PFSK-1 (cell line): Measurements from ENCODE around the gene TASL.

Experiments
- POLR2AphosphoS5 ChIP-seq: IDR thresholded peaks from 2 replicates; pipeline ENCODE4 v1.6.1; 2012; ENCODE audit warnings: low read depth, mild to moderate bottlenecking, control low read depth, low read length, moderate library complexity
- SIN3A ChIP-seq: IDR thresholded peaks from 2 replicates; pipeline ENCODE4 v1.6.1; 2012; ENCODE audit warnings: mild to moderate bottlenecking, low read length, moderate library complexity, borderline replicate concordance; ENCODE audit not compliant: insufficient read depth
- TAF1 ChIP-seq: IDR thresholded peaks from 2 replicates; pipeline ENCODE4 v1.6.1; 2012; ENCODE audit warnings: low read length, control low read depth, borderline replicate concordance; ENCODE audit not compliant: insufficient read depth
- TF ChIP-seq, protein P1 (sequence below), 2 experiments: IDR thresholded peaks; 2 replicates each; pipeline versions ENCODE4 v1.6.1 to v1.8.0; 2011 to 2012; ENCODE audit warnings: low read depth in 2 of 2, low read length in 2 of 2, control low read depth in 1 of 2, inconsistent platforms in 1 of 2, mild to moderate bottlenecking in 1 of 2, moderate library complexity in 1 of 2; ENCODE audit not compliant: insufficient read depth in 1 of 2

DNA sequence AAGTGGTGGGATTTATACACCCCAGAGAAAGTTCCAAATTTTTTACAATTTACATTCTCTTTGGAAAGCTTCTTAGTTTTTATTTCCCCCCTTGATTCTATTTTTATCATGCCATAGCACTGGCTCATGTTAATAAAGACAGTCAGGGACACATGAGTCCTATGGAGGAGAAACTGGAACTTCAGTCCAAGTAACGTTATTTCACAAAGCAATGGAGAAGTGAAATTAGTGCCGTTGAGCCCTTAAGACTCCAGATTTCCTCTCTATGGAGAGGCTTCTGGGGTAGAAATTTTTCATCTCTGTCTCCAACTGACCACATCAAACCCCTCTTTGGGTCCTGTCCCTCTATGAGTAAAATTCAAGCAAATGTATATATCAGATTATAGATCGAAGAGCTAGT lies 12.8 kb upstream of the TASL start:
- no peak for TF ChIP-seq POLR2AphosphoS5
- TF ChIP-seq, protein P1, sequence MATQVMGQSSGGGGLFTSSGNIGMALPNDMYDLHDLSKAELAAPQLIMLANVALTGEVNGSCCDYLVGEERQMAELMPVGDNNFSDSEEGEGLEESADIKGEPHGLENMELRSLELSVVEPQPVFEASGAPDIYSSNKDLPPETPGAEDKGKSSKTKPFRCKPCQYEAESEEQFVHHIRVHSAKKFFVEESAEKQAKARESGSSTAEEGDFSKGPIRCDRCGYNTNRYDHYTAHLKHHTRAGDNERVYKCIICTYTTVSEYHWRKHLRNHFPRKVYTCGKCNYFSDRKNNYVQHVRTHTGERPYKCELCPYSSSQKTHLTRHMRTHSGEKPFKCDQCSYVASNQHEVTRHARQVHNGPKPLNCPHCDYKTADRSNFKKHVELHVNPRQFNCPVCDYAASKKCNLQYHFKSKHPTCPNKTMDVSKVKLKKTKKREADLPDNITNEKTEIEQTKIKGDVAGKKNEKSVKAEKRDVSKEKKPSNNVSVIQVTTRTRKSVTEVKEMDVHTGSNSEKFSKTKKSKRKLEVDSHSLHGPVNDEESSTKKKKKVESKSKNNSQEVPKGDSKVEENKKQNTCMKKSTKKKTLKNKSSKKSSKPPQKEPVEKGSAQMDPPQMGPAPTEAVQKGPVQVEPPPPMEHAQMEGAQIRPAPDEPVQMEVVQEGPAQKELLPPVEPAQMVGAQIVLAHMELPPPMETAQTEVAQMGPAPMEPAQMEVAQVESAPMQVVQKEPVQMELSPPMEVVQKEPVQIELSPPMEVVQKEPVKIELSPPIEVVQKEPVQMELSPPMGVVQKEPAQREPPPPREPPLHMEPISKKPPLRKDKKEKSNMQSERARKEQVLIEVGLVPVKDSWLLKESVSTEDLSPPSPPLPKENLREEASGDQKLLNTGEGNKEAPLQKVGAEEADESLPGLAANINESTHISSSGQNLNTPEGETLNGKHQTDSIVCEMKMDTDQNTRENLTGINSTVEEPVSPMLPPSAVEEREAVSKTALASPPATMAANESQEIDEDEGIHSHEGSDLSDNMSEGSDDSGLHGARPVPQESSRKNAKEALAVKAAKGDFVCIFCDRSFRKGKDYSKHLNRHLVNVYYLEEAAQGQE (IDR thresholded peaks at IDR 0.05; ENCODE audit: insufficient read depth in 1 of 2, low read depth in 2 of 2, low read length in 2 of 2) = no peak
- no peak for TF ChIP-seq TAF1
- TF ChIP-seq SIN3A = no peak
